Left cardiac atrium (tissue), 4 donors: ENCODE results near the gene ZFHX2. TPM values are rescaled to one million over a fixed set of nuclear protein-coding genes. Genes with fewer than 3 reads are reported as not detected.
"Not testable (repeated sequence)": the region's sequence is repeated elsewhere in the genome, so short reads cannot be mapped to it uniquely, and the experiment has no call there.

Experiments used
- ATAC-seq, 2 donors: fragments of 200-7000 bp; cut with Tn5 transposase; one replicate each; pipeline ENCODE4 v1.9.1; 2020; ENCODE audit warnings: mild to moderate bottlenecking in 2 of 2, moderate library complexity in 2 of 2
- DNase-seq: peaks from one replicate; pipeline ENCODE4 v3.0.0-alpha.2; 2020
- intact Hi-C, 2 donors: fragments of 100-400 bp; cut with DNase I; formaldehyde crosslinking; loops; one replicate each; pipeline versions ENCODE4 v1.14.1 to v1.15.1; 2022 to 2023
- long read RNA-seq: library from polyadenylated mRNA; unstranded; transcript quantifications from one replicate; pipeline ENCODE4 v2.0.0, GENCODE V29; 2021
- total RNA-seq, 2 donors: library from RNA; stranded (reverse); fragmentation: NEBNext Ultra II Directional; extraction: Animal tissue kit (Norgen Biotek cat#: 25700); gene quantifications; one replicate each; pipeline ENCODE4 v1.2.1, GENCODE V29; 2021
- donor health status: DM: no; HTN: yes; CAD: no.
- donor health status: DM: no; HTN: yes; CAD: no; lungs with severe emphysema.
- donor health status: DM: yes; HTN: yes; CAD: no.
- donor health status: Dilated cardiomyopathy.

ZFHX2 gene
- 1 to 10 TPM in 1 of 2 donors, under 1 TPM in 1; 0.89 to 1.3 TPM for total RNA-seq
- long read RNA-seq, result 0 reads

- peak; percentile 66 to 80 for ATAC-seq
Measured at GRCh38 chr14:23551266-23552028, at the start of gene ZFHX2. ZFHX2 (minus strand) TSS chr14:23551765; CDS start chr14:23535325, 16,440 bp downstream.

GRCh38 chr14:23600806-23601205, 49.2 kb upstream of the ZFHX2 start:
- DNase-seq, result no peak
- no peak for ATAC-seq
- intact Hi-C loops, result no loop called here

More at GRCh38 chr14:23551266-23552028, at the start of gene ZFHX2:
- peak; percentile 87 for DNase-seq
- intact Hi-C loops, result no loop called here

DNA sequence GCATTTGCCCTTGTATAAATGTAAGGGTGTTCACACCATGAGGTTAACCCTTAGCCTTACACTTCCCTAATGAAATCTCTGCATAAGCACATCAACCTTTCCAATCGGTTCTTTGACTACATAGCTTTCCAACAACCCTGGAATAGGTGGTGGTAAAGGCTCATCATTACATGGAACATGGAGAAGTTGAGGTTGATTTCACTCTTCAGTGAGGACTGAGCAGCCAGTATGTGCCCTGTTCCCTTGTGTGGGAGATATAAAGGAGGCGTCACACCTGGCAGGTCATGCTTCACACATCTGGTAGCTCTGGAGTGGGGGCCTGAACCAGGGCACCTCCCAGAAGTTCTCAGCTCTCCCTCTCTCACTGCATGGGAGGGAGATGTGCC, 48.8 kb upstream of the ZFHX2 start:
- ATAC-seq (no peak), DNase-seq (no peak)
- intact Hi-C loops, result no loop called here

- not testable (repeated sequence) for DNase-seq, ATAC-seq
- intact Hi-C loops, result loop anchor here in 1 of 2 donors (5.0 kb wide), 1 partner anchor 333 kb away; no protein-coding TSS in a partner anchor
Measured at GRCh38 chr14:23594191-23594590, 42.6 kb upstream of the ZFHX2 start.

- DNase-seq (no peak), ATAC-seq (no peak)
- intact Hi-C loops, result loop anchor here in 1 of 2 donors (5.0 kb wide), 1 partner anchor 337 kb away; no protein-coding TSS in a partner anchor
Measured at GRCh38 chr14:23590198-23590597, 38.6 kb upstream of the ZFHX2 start.

DNA sequence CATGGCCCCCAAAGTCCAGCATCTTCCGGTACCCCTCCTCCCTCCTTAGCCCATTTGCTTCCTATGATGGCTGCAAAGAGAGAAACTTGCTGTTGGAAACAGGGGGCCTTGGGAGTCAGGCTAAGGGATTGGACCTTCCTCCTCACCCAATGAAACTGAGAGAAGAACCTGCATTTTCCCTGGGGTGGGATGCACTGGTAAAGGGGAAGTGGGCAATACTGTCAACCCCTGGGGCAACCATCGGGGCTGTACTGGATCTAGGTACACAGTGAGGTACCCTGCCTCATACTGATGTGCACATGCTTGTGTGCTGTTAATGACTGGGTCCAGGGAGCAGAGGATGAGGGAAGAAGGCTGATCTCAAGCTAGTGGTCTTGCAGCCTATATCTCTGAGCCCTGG, 38.0 kb upstream of the ZFHX2 start:
- peak in 1 of 2 donors; percentile 34 for ATAC-seq

DNA sequence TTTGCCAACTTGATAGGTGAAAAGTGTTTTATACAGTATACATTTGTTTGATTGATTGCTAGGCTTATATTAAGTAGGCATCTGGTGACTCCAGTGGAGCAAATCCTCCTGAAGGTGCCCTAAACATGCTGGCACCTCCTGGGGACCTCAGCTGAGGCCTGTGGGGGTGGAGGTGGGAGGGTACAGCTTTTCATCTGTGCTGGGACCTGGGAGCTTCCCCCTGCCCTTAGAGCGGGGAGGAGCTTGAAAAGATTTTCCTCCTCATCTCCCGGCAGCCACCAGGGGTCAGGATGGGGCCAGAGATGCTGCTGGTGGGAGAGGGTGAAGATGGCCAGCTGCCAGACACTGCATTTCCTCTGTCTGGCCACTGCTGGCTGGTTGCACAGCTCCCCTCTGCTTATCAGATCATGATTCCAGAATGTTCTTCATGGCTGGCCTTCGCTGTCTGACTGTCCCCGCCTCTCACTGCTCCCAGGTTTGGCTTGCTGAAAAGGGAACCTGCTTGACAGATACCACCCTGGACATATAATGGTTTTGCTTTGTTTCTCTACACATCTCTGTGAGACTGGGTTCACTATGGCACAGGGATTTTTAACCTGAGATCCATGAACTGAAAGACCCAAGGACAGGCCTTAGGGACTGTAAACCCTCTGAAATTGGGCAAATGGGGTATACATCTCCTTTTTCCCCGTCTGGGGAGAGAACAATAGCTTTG, 37.5 kb upstream of the ZFHX2 start:
- intact Hi-C loops, result no loop called here
- peak; percentile 89 to 97 for ATAC-seq
- peak; percentile 87 for DNase-seq

More for the DNA sequence above, 38.0 kb upstream of the ZFHX2 start:
- no peak for DNase-seq
- intact Hi-C loops, result loop anchor here in 1 of 2 donors (5.0 kb wide), 1 partner anchor 338 kb away; no protein-coding TSS in a partner anchor

- intact Hi-C loops, DNase-seq, ATAC-seq: not testable (repeated sequence)
Measured at GRCh38 chr14:23584527-23585203, 33.1 kb upstream of the ZFHX2 start.

DNA sequence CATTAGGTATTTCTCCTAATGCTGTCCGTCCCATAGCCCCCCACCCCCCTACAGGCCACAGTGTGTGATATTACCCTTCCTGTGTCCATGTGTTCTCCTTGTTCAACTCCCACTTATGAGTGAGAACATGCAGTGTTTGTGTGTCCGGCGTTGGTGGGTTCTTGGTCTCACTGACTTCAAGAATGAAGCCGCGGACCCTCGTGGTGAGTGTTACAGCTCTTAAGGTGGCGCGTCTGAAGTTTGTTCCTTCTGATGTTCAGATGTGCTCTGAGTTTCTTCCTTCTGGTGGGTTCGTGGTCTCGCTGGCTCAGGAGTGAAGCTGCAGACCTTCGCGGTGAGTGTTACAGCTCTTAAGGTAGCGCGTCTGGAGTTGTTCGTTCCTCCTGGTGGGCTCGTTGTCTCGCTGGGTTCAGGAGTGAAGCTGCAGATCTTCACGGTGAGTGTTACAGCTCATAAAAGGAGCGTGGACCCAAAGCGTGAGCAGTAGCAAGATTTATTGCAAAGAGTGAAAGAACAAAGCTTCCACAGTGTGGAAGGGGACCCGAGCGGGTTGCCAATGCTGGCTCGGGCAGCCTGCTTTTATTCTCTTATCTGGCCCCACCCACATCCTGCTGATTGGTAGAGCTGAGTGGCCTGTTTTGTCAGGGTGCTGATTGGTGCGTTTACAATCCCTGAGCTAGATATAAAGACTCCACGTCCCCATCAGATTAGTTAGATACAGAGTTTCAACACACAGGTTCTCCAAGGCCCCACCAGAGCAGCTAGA, 32.4 kb upstream of the ZFHX2 start:
- ATAC-seq, intact Hi-C loops, DNase-seq: not testable (repeated sequence)

DNA sequence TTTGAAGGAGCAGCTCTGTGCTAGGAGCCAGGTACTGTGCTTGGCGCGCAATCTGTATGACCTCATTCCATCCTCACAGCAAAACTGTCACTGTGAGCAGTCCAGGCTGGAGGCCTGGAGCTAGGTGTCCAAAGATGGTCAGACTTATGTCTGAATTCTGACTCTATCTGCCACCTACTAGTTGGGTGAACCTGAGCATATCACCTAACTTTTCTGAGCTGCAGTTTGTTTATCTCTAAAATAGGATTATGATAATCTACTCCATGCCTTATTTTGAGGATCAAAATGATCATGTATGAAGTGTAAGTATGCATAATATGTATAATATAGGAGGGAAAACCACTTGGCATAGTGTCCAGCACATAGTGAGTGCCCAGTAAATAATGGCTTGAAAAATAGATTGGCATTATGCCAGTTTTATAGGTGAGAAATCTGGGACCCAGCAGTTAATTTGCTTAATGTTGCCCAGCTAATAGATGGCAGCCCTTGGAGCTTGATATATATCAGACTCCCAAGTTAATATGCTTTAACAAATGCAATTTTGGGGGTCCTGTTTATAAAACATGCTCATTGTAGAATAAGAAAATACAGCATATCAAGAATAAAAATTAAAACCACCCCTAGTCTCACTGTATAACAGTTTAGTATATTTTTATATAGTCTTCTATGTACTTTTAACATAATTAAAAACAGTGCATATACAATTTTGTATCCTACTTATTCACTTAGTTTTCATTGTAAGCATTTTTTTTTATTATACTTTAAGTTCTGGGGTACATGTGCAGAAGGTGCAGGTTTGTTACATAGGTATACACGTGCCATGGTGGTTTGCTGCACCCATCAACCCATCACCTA, 31.6 kb upstream of the ZFHX2 start:
- intact Hi-C loops, result no loop called here
- no peak for ATAC-seq
- no peak for DNase-seq

DNA sequence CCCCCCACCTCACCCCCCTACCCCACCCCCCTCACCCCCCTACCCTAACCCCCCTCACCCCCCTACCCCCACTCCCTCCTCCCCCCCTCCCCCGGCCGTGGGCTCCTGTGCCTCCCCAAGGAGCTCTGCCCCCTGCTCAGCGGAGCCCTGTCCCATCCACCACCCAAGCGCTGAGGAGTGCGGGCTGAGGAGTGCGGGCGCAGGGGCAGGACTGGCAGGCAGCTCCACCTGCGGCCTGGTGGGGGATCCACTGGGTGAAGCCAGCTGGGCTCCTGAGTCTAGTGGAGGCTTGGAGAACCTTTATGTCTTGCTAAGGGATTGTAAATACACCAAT, 29.4 kb upstream of the ZFHX2 start:
- intact Hi-C loops, result no loop called here
- ATAC-seq (no peak), DNase-seq (no peak)

- DNase-seq, result no peak
- intact Hi-C loops, result no loop called here
- no peak for ATAC-seq
Measured at GRCh38 chr14:23580152-23580926, 28.8 kb upstream of the ZFHX2 start.

DNA sequence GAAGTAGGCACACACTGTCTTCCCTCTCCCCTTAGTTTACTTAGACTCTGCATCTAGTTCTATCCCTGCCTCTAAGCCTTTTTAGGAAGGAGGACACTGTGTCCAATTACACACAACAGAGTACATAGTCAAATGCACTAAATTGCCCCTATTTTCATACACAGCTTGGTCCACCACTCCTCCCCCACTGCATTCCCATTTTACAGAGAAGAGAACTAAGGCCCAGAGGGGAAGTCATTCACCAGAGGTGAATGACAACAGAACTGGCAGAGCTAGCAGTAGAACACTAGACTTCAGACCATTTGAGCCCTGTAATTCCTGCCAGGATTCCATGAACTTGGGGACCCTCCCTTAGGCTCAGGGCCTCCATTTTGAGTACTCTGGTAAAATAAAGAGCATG, 28.2 kb upstream of the ZFHX2 start:
- intact Hi-C loops, result no loop called here
- no peak for DNase-seq
- no peak for ATAC-seq

GRCh38 chr14:23579311-23579630, 27.7 kb upstream of the ZFHX2 start:
- no peak for DNase-seq

GRCh38 chr14:23578560-23579310, 27.2 kb upstream of the ZFHX2 start, which contains the start of gene JPH4:
JPH4 (minus strand) TSS chr14:23578790; CDS start chr14:23577453, 1,337 bp downstream.
- intact Hi-C loops, result no loop called here
- ATAC-seq, result peak in 1 of 2 donors; percentile 26

More at GRCh38 chr14:23579311-23579630, 27.7 kb upstream of the ZFHX2 start:
- ATAC-seq, result no peak
- intact Hi-C loops, result no loop called here

DNA sequence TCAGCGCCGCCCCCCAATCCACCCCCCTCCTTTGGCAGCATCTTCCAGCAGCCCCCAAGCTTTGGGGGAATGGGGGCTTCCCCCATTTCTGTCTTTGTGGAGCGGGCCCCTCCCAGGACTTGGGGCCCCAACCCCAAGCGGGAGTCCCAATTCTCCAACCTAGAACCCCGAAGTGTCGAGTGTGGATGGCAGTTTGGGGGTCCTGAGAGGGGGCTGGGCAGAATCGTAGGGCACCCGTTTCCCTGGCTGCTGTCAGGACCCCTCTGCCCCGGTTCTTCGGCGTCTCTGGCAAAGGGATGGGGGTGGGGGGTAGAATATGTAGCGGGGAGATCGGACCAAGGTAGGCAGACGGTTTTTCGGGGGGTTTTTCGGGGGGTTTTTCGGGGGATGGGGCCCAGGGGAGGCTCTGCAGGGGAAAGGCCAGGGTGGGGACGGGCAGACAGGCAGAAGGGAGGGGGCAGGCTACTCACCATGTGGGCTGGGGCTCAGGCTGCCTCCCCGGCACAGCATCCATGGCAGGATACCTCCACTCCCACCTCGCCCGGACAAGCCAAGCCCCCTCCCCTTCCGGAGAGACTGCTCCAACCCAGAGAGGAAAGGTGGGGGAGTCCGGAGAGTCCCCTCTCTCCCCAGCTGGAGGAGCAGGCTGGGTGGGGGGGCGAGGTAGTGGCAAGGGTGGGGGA, 26.3 kb upstream of the ZFHX2 start:
- intact Hi-C loops, result no loop called here
- DNase-seq, result no peak

More at GRCh38 chr14:23578560-23579310, 27.2 kb upstream of the ZFHX2 start, which contains the start of gene JPH4:
- no peak for DNase-seq

More for the DNA sequence above, 26.3 kb upstream of the ZFHX2 start:
- no peak for ATAC-seq
